Measurements from ENCODE around the gene RND2.

GRCh38 chr17:43025766-43026537 is 921 bp downstream of the RND2 start:
- TF ChIP-seq CTCF (conservative IDR thresholded peaks at IDR 0.05; ENCODE audit: low read depth, low read length) (no peak), EZH2 (IDR thresholded peaks at IDR 0.05; ENCODE audit: borderline replicate concordance, low read depth, low read length, poor library complexity, severe bottlenecking) (no peak)
